Brain microvascular endothelial cell (primary cell): ENCODE data around the gene CYB5R4.

ENCODE experiments used
- DNase-seq: peaks from one replicate; pipeline ENCODE4 v3.0.0-alpha.2; 2020
- H3K27ac ChIP-seq: fragments of 250-450 bp; sonication (Bioruptor Pico); 2 replicates; pipeline ENCODE4 v1.5.1; 2020; ENCODE audit warnings: mild to moderate bottlenecking, moderate library complexity
- H3K27me3 ChIP-seq: fragments of 250-450 bp; sonication (Bioruptor Pico); replicated peaks from 2 replicates; pipeline ENCODE4 v1.5.1; 2020; ENCODE audit warnings: mild to moderate bottlenecking
- H3K36me3 ChIP-seq: fragments of 250-450 bp; sonication (Bioruptor Pico); replicated peaks from 2 replicates; pipeline ENCODE4 v1.5.1; 2020; ENCODE audit warnings: mild to moderate bottlenecking
- H3K4me3 ChIP-seq: 2 replicates; pipeline ENCODE4 v1.5.1; 2011; ENCODE audit warnings: low read depth, mild to moderate bottlenecking, control low read depth, low read length, moderate library complexity
- CTCF ChIP-seq: IDR thresholded peaks from 2 replicates; pipeline ENCODE4 v1.5.1; 2011; ENCODE audit warnings: low read depth, mild to moderate bottlenecking, moderate library complexity, low read length, control low read depth, inconsistent platforms; ENCODE audit errors: missing control alignments
- in situ Hi-C: cut with HindIII; loops from 2 replicates; pipeline ENCODE4 v1.10.0; 2017; ENCODE audit warnings: low sequenced_read_pairs, low pct_ligation_motif_present

The CYB5R4 gene

GRCh38 chr6:83849127-83849526 lies 10.4 kb upstream of the CYB5R4 start:
- no peak for TF ChIP-seq CTCF
- Histone ChIP-seq H3K36me3 (no peaks in the 10 kb centered on the region), H3K4me3 (no peak overlapping the region), H3K27me3 (peaks cover 21% of the 10 kb centered on the region), H3K27ac (no peak overlapping the region)
- no peak for DNase-seq
- in situ Hi-C loops, result no loop called here

GRCh38 chr6:83849610-83850009 lies 9.9 kb upstream of the CYB5R4 start:
- peaks cover 23% of the 10 kb centered on the region for H3K27me3 ChIP-seq
- TF ChIP-seq CTCF, result no peak
- no peak overlapping the region for H3K4me3 ChIP-seq
- no peak for DNase-seq
- in situ Hi-C loops, result no loop called here
- H3K36me3 ChIP-seq, result no peaks in the 10 kb centered on the region
- no peak overlapping the region for H3K27ac ChIP-seq

- Histone ChIP-seq H3K27me3 (peaks cover 23% of the 10 kb centered on the region), H3K36me3 (no peaks in the 10 kb centered on the region), H3K27ac (no peak overlapping the region), H3K4me3 (peak overlapping the region; percentile 60)
- in situ Hi-C loops, result no loop called here
- no peak for DNase-seq
- no peak for TF ChIP-seq CTCF
Observed at GRCh38 chr6:83852528-83853177, 6.8 kb upstream of the CYB5R4 start.

- Histone ChIP-seq H3K27ac (no peak within 1 kb of the TSS), H3K27me3 (peaks cover 23% of the 10 kb centered on the region), H3K36me3 (no peaks in the 10 kb centered on the region), H3K4me3 (peak within 1 kb of the TSS; percentile 60)
- TF ChIP-seq CTCF, result no peak
- DNase-seq, result no peak
- in situ Hi-C loops, result no loop called here
Observed at GRCh38 chr6:83853178-83854000, 6.1 kb upstream of the CYB5R4 start, which contains the start of gene RIPPLY2. Gene RIPPLY2, plus strand, starts transcription at chr6:83853360. Its CDS starts 57 bp downstream, at chr6:83853417.

- peak overlapping the region; percentile 60 for H3K4me3 ChIP-seq
- H3K27ac ChIP-seq, result no peak overlapping the region
- in situ Hi-C loops, result no loop called here
- no peaks in the 10 kb centered on the region for H3K36me3 ChIP-seq
- TF ChIP-seq CTCF, result no peak
- peaks cover 23% of the 10 kb centered on the region for H3K27me3 ChIP-seq
- no peak for DNase-seq
Observed at GRCh38 chr6:83854001-83854501, 5.4 kb upstream of the CYB5R4 start.
